Measurements from ENCODE around the gene CFHR4.
"Not testable (repeated sequence)": the region's sequence is repeated elsewhere in the genome, so short reads cannot be mapped to it uniquely, and the experiment has no call there.

Gene CFHR4

GRCh38 chr1:196887515-196888239, at the start of gene CFHR4:
CFHR4 (plus strand) TSS chr1:196888052; CDS start chr1:196888151, 99 bp downstream.
- DNase-seq = no peak

- not testable (repeated sequence) for DNase-seq
These were observed 38.0 kb upstream of the CFHR4 start for GRCh38 chr1:196849613-196850492.

- no peak for DNase-seq
These were observed 31.8 kb upstream of the CFHR4 start for GRCh38 chr1:196856053-196856452.

GRCh38 chr1:196857188-196857587, 30.7 kb upstream of the CFHR4 start:
- no peak for DNase-seq

- DNase-seq = peak; percentile 49 to 52
These were observed 29.0 kb upstream of the CFHR4 start for GRCh38 chr1:196858811-196859210.

GRCh38 chr1:196860323-196860884, 27.4 kb upstream of the CFHR4 start:
- no peak for DNase-seq

GRCh38 chr1:196861429-196861828, 26.4 kb upstream of the CFHR4 start:
- DNase-seq = no peak

- DNase-seq = no peak
These were observed 20.9 kb upstream of the CFHR4 start for GRCh38 chr1:196866974-196867373.

GRCh38 chr1:196873385-196873784, 14.5 kb upstream of the CFHR4 start:
- no peak for DNase-seq

GRCh38 chr1:196875935-196876334, 11.9 kb upstream of the CFHR4 start:
- no peak for DNase-seq

- DNase-seq = no peak
These were observed 9.9 kb upstream of the CFHR4 start for GRCh38 chr1:196877964-196878363.

GRCh38 chr1:196886560-196886959, 1.3 kb upstream of the CFHR4 start:
- not testable (repeated sequence) for DNase-seq

GRCh38 chr1:196890668-196891067, 2.8 kb downstream of the CFHR4 start:
- DNase-seq = no peak

GRCh38 chr1:196891251-196891650, 3.4 kb downstream of the CFHR4 start:
- no peak for DNase-seq

- DNase-seq = no peak
These were observed 8.5 kb downstream of the CFHR4 start for GRCh38 chr1:196896355-196896754.

- DNase-seq = no peak
These were observed 9.4 kb downstream of the CFHR4 start for GRCh38 chr1:196897158-196897828.

- no peak for DNase-seq
These were observed 14.5 kb downstream of the CFHR4 start for GRCh38 chr1:196902344-196902743.

GRCh38 chr1:196910215-196910614, 22.4 kb downstream of the CFHR4 start:
- DNase-seq = peak in 1 of 2 experiments; percentile 9

GRCh38 chr1:196912283-196912682, 24.4 kb downstream of the CFHR4 start:
- DNase-seq = not testable (repeated sequence)

- not testable (repeated sequence) for DNase-seq
These were observed 39.0 kb downstream of the CFHR4 start for GRCh38 chr1:196926839-196927238.

- not testable (repeated sequence) for DNase-seq
These were observed 45.0 kb downstream of the CFHR4 start for GRCh38 chr1:196932853-196933252.

- DNase-seq = no peak
These were observed 45.8 kb downstream of the CFHR4 start for GRCh38 chr1:196933531-196934189.

Data from NCI-H526 (cell line).